ENCODE data around the gene CLCN4. TPM values are rescaled to one million over a fixed set of nuclear protein-coding genes. Genes with fewer than 3 reads are reported as not detected.

Gene CLCN4
- total RNA-seq, 4 donors from 2014 or later, result 7.1 to 19.1 (median 15.9) TPM

GRCh38 chrX:10157543-10157942 is 768 bp downstream of the CLCN4 start:
- peaks cover 0 to 8% of the 10 kb centered on the region in 2 donors for H3K4me1 ChIP-seq
- peaks cover 5% of the 10 kb centered on the region for H3K27me3 ChIP-seq
- H3K9me3 ChIP-seq, result no peaks in the 10 kb centered on the region
- no peaks in the 10 kb centered on the region for H3K36me3 ChIP-seq
- whole genome bisulfite sequencing, 2 donors, result 41 to 45% methylated on average over 3 of the region's 3 CpGs
- no peak for TF ChIP-seq POLR2A (IDR thresholded peaks at IDR 0.05)
- TF ChIP-seq CTCF (IDR thresholded peaks at IDR 0.05), result no peak
- intact Hi-C loops (cut with DNase I), result no loop called here
- peak overlapping the region; percentile 66 to 90 (median 73) for H3K27ac ChIP-seq
- DNase-seq, result no peak
- peak overlapping the region in 1 of 3 donors; percentile 17 for H3K4me3 ChIP-seq (replicated peaks in 1 of 3)

GRCh38 chrX:10158279-10159144 is 1.7 kb downstream of the CLCN4 start:
- TF ChIP-seq CTCF (IDR thresholded peaks at IDR 0.05), result no peak
- peak in 1 of 2 donors; percentile 15 for TF ChIP-seq POLR2A (IDR thresholded peaks at IDR 0.05)
- DNase-seq, result peak; percentile 32 to 40
- Histone ChIP-seq H3K36me3 (no peaks in the 10 kb centered on the region), H3K9me3 (no peaks in the 10 kb centered on the region), H3K27me3 (peaks cover 5% of the 10 kb centered on the region), H3K4me3 (replicated peaks in 1 of 3) (peak overlapping the region in 1 of 3 donors; percentile 22), H3K4me1 (peaks cover 0 to 8% of the 10 kb centered on the region in 2 donors), H3K27ac (peak overlapping the region in 2 of 3 donors; percentile 66 to 73)
- 33 to 37% methylated on average over 20 to 26 of the region's 64 CpGs for WGBS, 2 donors
- intact Hi-C loops (cut with DNase I), result no loop called here

- no peak overlapping the region for H3K27ac ChIP-seq
- peaks cover 0 to 8% of the 10 kb centered on the region in 2 donors for H3K4me1 ChIP-seq
- no peak for DNase-seq
- H3K36me3 ChIP-seq, result no peaks in the 10 kb centered on the region
- intact Hi-C loops (cut with DNase I), result no loop called here
- WGBS, 2 donors, result 85 to 97% methylated on average over 7 of the region's 7 CpGs
- peaks cover 5% of the 10 kb centered on the region for H3K27me3 ChIP-seq
- no peak overlapping the region for H3K4me3 ChIP-seq (replicated peaks in 1 of 3)
- no peaks in the 10 kb centered on the region for H3K9me3 ChIP-seq
- TF ChIP-seq CTCF (IDR thresholded peaks at IDR 0.05) (no peak), POLR2A (IDR thresholded peaks at IDR 0.05) (no peak)
Measured at GRCh38 chrX:10159145-10159468, 2.3 kb downstream of the CLCN4 start.

- intact Hi-C loops (cut with DNase I), result no loop called here
- WGBS, 2 donors, result 88 to 89% methylated on average over 9 of the region's 9 CpGs
- H3K9me3 ChIP-seq, result no peaks in the 10 kb centered on the region
- no peak overlapping the region for H3K4me3 ChIP-seq (replicated peaks in 1 of 3)
- TF ChIP-seq POLR2A (IDR thresholded peaks at IDR 0.05) (no peak), CTCF (IDR thresholded peaks at IDR 0.05) (no peak)
- H3K27me3 ChIP-seq, result peaks cover 5% of the 10 kb centered on the region
- H3K27ac ChIP-seq, result no peak overlapping the region
- DNase-seq, result no peak
- no peaks in the 10 kb centered on the region for H3K36me3 ChIP-seq
- H3K4me1 ChIP-seq, result peaks cover 0 to 8% of the 10 kb centered on the region in 2 donors
Measured at GRCh38 chrX:10160211-10160610, 3.4 kb downstream of the CLCN4 start.

- 92 to 100% methylated on average over 2 of the region's 2 CpGs for WGBS, 2 donors
- Histone ChIP-seq H3K36me3 (no peaks in the 10 kb centered on the region), H3K9me3 (no peaks in the 10 kb centered on the region), H3K27me3 (peaks cover 5% of the 10 kb centered on the region), H3K27ac (no peak overlapping the region), H3K4me1 (peaks cover 0 to 7% of the 10 kb centered on the region in 2 donors), H3K4me3 (replicated peaks in 1 of 3) (no peak overlapping the region)
- no peak for DNase-seq
- TF ChIP-seq CTCF (IDR thresholded peaks at IDR 0.05) (no peak), POLR2A (IDR thresholded peaks at IDR 0.05) (no peak)
- intact Hi-C loops (cut with DNase I), result no loop called here
Measured at GRCh38 chrX:10163031-10163430, 6.3 kb downstream of the CLCN4 start.
